Medulla oblongata (tissue), 1 donor: ENCODE measurements around the gene SLC5A2.
"Not testable (repeated sequence)": the region's sequence is repeated elsewhere in the genome, so short reads cannot be mapped to it uniquely, and the experiment has no call there.

Experiments
- DNase-seq: peaks from one replicate; pipeline ENCODE4 v3.0.0-alpha.2; 2015; ENCODE audit errors: extremely low spot score

The SLC5A2 gene

GRCh38 chr16:31528523-31529107 is 45.7 kb downstream of the SLC5A2 start:
- no peak for DNase-seq

GRCh38 chr16:31529108-31529936 is 46.4 kb downstream of the SLC5A2 start:
- DNase-seq = no peak

GRCh38 chr16:31529937-31530312 is 47.0 kb downstream of the SLC5A2 start:
- DNase-seq = no peak

GRCh38 chr16:31530405-31530804 is 47.5 kb downstream of the SLC5A2 start:
- no peak for DNase-seq

GRCh38 chr16:31531096-31531495 is 48.2 kb downstream of the SLC5A2 start:
- no peak for DNase-seq

- no peak for DNase-seq
These were observed 49.2 kb downstream of the SLC5A2 start for GRCh38 chr16:31532120-31532519.

GRCh38 chr16:31532896-31533295 is 50.0 kb downstream of the SLC5A2 start:
- DNase-seq = no peak

- DNase-seq = no peak
These were observed 52.8 kb downstream of the SLC5A2 start for GRCh38 chr16:31535737-31536136.

- DNase-seq = no peak
These were observed 54.0 kb downstream of the SLC5A2 start for GRCh38 chr16:31536804-31537361.

- DNase-seq = no peak
These were observed 54.7 kb downstream of the SLC5A2 start for GRCh38 chr16:31537362-31538242.

- not testable (repeated sequence) for DNase-seq
These were observed 55.3 kb downstream of the SLC5A2 start for GRCh38 chr16:31538243-31538598.

- DNase-seq = not testable (repeated sequence)
These were observed 56.8 kb downstream of the SLC5A2 start for GRCh38 chr16:31539762-31540161.
